Measurements from ENCODE around the gene STAG1. TPM values are rescaled to one million over a fixed set of nuclear protein-coding genes. Genes with fewer than 3 reads are reported as not detected.
"Not testable (repeated sequence)": the region's sequence is repeated elsewhere in the genome, so short reads cannot be mapped to it uniquely, and the experiment has no call there.

The STAG1 gene
- total RNA-seq, 2 donors from 2014 or later: 26.8 to 29.8 TPM

DNA sequence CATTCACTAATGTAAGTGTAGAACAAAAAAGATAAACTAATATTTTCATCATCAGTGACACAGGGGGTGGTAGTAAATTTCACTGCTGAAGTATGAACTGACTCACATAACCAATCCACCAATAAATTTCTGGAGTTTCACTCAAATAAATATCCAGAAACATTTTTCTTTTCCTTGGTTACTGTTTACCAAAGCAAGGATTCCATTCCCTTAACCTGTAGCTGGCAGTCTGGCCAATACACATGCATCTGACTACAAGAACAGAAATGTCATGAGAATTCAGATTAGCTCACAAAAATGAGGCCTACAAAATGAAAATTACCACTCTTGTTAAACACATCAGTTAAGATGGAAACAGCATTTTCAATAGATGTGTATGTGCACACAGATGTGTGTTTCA, 80.3 kb downstream of the STAG1 start:
- Mint-ChIP-seq H3K27me3 (ENCODE audit: insufficient read depth) (no peaks in the 10 kb centered on the region), H3K4me3 (no peak overlapping the region), H3K27ac (peak overlapping the region; percentile 39), H3K36me3 (ENCODE audit: low read depth) (peaks cover 9% of the 10 kb centered on the region), H3K4me1 (peaks cover 7% of the 10 kb centered on the region), H3K9me3 (no peaks in the 10 kb centered on the region)
- Histone ChIP-seq H3K36me3 (ENCODE audit: control insufficient read depth, insufficient read depth, low read length) (no peaks in the 10 kb centered on the region), H3K4me1 (ENCODE audit: control insufficient read depth, insufficient read depth, low read length) (no peaks in the 10 kb centered on the region), H3K27ac (ENCODE audit: low read depth, low read length) (no peak overlapping the region), H3K9me3 (ENCODE audit: control insufficient read depth, low read length) (no peaks in the 10 kb centered on the region), H3K4me3 (ENCODE audit: low read length) (no peak overlapping the region), H3K9ac (ENCODE audit: extremely low read depth, low read length, poor library complexity, severe bottlenecking) (no peak overlapping the region), H3K27me3 (ENCODE audit: control insufficient read depth, insufficient read depth, low read length, poor library complexity, severe bottlenecking) (no peaks in the 10 kb centered on the region)
- no peak for TF ChIP-seq CTCF (conservative IDR thresholded peaks at IDR 0.05)
- no peak for DNase-seq

GRCh38 chr3:136670166-136670565, 82.0 kb downstream of the STAG1 start:
- Mint-ChIP-seq H3K4me3 (no peak overlapping the region), H3K27me3 (ENCODE audit: insufficient read depth) (no peaks in the 10 kb centered on the region), H3K9me3 (no peaks in the 10 kb centered on the region), H3K27ac (no peak overlapping the region), H3K36me3 (ENCODE audit: low read depth) (peaks cover 9% of the 10 kb centered on the region), H3K4me1 (peaks cover 10% of the 10 kb centered on the region)
- TF ChIP-seq CTCF (conservative IDR thresholded peaks at IDR 0.05): no peak
- no peak overlapping the region for H3K27ac ChIP-seq (ENCODE audit: low read depth, low read length)
- H3K9ac ChIP-seq (ENCODE audit: extremely low read depth, low read length, poor library complexity, severe bottlenecking): no peak overlapping the region
- no peaks in the 10 kb centered on the region for H3K27me3 ChIP-seq (ENCODE audit: control insufficient read depth, insufficient read depth, low read length, poor library complexity, severe bottlenecking)
- no peak for DNase-seq
- WGBS, 2 experiments (ENCODE audit: insufficient coverage in 1 of 2, insufficient read length in 1 of 2): 100% methylated on average over 1 of the region's 1 CpG; no CpG with 5 or more reads in 1 of the 2 experiments
- no peaks in the 10 kb centered on the region for H3K9me3 ChIP-seq (ENCODE audit: control insufficient read depth, low read length)
- H3K4me3 ChIP-seq (ENCODE audit: low read length): no peak overlapping the region
- no peaks in the 10 kb centered on the region for H3K4me1 ChIP-seq (ENCODE audit: control insufficient read depth, insufficient read depth, low read length)
- H3K36me3 ChIP-seq (ENCODE audit: control insufficient read depth, insufficient read depth, low read length): no peaks in the 10 kb centered on the region

- Mint-ChIP-seq H3K27ac (no peak overlapping the region), H3K36me3 (ENCODE audit: low read depth) (peaks cover 9% of the 10 kb centered on the region), H3K4me1 (peaks cover 25% of the 10 kb centered on the region), H3K4me3 (no peak overlapping the region), H3K27me3 (ENCODE audit: insufficient read depth) (no peaks in the 10 kb centered on the region), H3K9me3 (no peaks in the 10 kb centered on the region)
- Histone ChIP-seq H3K9ac (ENCODE audit: extremely low read depth, low read length, poor library complexity, severe bottlenecking) (no peak overlapping the region), H3K4me3 (ENCODE audit: low read length) (no peak overlapping the region), H3K36me3 (ENCODE audit: control insufficient read depth, insufficient read depth, low read length) (no peaks in the 10 kb centered on the region), H3K27me3 (ENCODE audit: control insufficient read depth, insufficient read depth, low read length, poor library complexity, severe bottlenecking) (no peaks in the 10 kb centered on the region), H3K9me3 (ENCODE audit: control insufficient read depth, low read length) (no peaks in the 10 kb centered on the region), H3K4me1 (ENCODE audit: control insufficient read depth, insufficient read depth, low read length) (no peaks in the 10 kb centered on the region), H3K27ac (ENCODE audit: low read depth, low read length) (no peak overlapping the region)
- TF ChIP-seq CTCF (conservative IDR thresholded peaks at IDR 0.05): no peak
- no CpG with 5 or more reads among the region's 2 CpGs for WGBS, 2 experiments (ENCODE audit: insufficient coverage in 1 of 2, insufficient read length in 1 of 2)
- DNase-seq: no peak
Observed at GRCh38 chr3:136667081-136667480, 85.1 kb downstream of the STAG1 start.

DNA sequence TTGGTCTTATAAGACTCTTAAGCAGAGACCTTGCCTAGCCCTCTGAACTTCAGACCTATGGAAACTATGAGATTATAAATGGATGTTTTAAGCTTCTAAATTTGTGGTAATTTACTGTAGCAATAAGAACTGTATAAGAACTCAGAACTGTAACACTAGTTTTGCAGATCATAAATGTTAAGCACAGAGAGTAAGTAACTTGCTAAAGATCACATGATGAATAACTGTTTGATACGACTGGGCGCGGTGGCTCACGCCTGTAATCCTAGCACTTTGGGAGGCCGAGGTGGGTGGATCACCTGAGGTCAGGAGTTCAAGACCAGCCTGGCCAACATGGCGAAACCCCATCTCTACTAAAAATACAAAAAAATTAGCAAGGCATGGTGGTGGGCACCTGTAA, 85.9 kb downstream of the STAG1 start:
- not testable (repeated sequence) for H3K9ac ChIP-seq (ENCODE audit: extremely low read depth, low read length, poor library complexity, severe bottlenecking); H3K4me1 ChIP-seq (ENCODE audit: control insufficient read depth, insufficient read depth, low read length); H3K27me3 ChIP-seq (ENCODE audit: control insufficient read depth, insufficient read depth, low read length, poor library complexity, severe bottlenecking); H3K27ac ChIP-seq (ENCODE audit: low read depth, low read length); DNase-seq; H3K36me3 Mint-ChIP-seq (ENCODE audit: low read depth); H3K4me3 Mint-ChIP-seq; H3K9me3 Mint-ChIP-seq; H3K9me3 ChIP-seq (ENCODE audit: control insufficient read depth, low read length); H3K27me3 Mint-ChIP-seq (ENCODE audit: insufficient read depth); H3K36me3 ChIP-seq (ENCODE audit: control insufficient read depth, insufficient read depth, low read length); H3K4me3 ChIP-seq (ENCODE audit: low read length)
- 95% methylated on average over 6 of the region's 6 CpGs; no CpG with 5 or more reads in 1 of the 2 experiments for WGBS, 2 experiments (ENCODE audit: insufficient coverage in 1 of 2, insufficient read length in 1 of 2)
- peak overlapping the region; percentile 58 for H3K27ac Mint-ChIP-seq
- peaks cover 31% of the 10 kb centered on the region for H3K4me1 Mint-ChIP-seq

Data from endodermal cell (in vitro differentiated cells).